Stimulated activated CD4-positive, alpha-beta T cell treated with anti-CD3 and anti-CD28 coated beads, Interleukin-15, amount 100 ng/mL, for 1 hour (primary cell): ENCODE measurements around the gene ACVR2A.

ENCODE experiments used
- DNase-seq, 2 donors: peaks; one replicate each; pipeline ENCODE4 v3.0.0-alpha.2; 2020; ENCODE audit warnings: low read depth in 1 of 2, low spot score in 1 of 2

The ACVR2A gene

GRCh38 chr2:147917161-147917560 is 72.3 kb downstream of the ACVR2A start:
- DNase-seq: no peak

DNA sequence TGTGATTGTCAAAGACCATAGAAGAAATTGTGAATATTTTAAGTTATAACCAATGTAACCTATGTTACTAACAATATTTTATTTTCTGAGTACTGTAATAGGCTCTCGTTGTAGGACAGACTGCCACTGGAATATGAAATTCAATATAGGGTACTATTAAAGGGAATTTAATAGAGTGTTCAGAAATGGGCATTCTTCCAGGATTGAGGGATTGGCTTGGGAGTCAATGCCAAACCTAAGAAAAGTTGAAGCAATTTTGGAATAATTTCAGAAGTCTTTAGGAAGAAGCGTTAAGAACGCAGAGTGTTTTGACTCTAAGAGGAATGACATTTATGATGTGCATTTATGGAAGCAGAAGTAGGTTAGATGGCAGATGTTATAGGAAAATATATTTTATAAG is 79.0 kb downstream of the ACVR2A start:
- DNase-seq: no peak

DNA sequence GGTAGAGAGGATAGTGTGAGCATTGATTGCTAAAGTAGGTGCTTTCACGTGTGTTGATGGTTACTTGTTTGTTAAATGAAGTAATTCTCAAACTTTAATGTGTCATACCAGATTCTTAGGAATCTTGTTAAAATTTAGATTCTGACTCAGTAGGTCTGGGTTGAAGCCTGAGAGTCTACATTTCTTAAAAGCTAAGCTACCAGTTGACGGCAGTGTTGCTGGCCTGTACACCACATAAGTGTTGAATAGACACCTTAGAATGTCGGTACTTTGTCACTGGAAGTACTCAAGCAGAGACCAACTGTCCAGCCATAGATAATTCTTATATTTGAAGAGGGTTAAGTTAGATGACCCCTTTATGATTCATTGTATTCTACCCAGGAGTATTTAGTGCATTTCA is 79.8 kb downstream of the ACVR2A start:
- DNase-seq: no peak

DNA sequence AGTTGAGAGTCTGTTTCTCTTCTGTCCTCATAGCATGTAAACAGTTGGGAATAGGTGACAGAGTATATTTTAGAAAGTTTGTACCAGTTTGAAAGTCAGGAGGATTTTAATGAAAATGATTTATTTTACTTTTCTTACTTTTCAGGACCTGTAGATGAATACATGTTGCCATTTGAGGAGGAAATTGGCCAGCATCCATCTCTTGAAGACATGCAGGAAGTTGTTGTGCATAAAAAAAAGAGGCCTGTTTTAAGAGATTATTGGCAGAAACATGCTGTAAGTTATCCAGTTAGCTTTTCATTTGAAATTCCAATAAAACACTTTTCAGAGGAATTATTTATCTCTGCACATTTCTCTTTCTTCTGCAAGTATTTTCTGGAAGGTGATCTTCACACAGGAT is 81.1 kb downstream of the ACVR2A start:
- DNase-seq: no peak

DNA sequence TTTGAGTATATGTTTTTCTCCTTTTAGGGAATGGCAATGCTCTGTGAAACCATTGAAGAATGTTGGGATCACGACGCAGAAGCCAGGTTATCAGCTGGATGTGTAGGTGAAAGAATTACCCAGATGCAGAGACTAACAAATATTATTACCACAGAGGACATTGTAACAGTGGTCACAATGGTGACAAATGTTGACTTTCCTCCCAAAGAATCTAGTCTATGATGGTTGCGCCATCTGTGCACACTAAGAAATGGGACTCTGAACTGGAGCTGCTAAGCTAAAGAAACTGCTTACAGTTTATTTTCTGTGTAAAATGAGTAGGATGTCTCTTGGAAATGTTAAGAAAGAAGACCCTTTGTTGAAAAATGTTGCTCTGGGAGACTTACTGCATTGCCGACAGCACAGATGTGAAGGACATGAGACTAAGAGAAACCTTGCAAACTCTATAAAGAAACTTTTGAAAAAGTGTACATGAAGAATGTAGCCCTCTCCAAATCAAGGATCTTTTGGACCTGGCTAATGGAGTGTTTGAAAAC is 82.3 kb downstream of the ACVR2A start:
- DNase-seq: no peak

DNA sequence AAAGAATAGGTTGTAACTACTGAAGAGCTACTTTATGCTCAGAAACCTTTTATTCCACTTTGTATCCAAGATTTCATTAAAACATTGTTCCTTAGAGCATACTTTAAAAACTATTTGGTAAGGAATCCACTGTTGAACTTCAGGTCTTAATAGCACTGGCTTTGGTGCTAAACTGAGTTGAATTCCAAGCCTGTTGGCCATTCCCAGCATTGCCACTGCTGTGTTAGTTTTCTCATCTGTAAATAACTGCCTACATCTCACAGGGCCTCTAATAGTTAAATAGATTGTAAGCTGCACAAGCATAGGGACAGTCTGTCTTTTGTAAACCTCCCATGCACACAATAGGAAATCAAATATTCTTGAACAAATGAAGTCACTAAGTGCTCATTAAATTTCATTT is 89.1 kb downstream of the ACVR2A start:
- no peak for DNase-seq

- no peak for DNase-seq
Measured at GRCh38 chr2:147934881-147935620, 90.2 kb downstream of the ACVR2A start.

GRCh38 chr2:147937744-147938349 is 93.0 kb downstream of the ACVR2A start:
- no peak for DNase-seq

DNA sequence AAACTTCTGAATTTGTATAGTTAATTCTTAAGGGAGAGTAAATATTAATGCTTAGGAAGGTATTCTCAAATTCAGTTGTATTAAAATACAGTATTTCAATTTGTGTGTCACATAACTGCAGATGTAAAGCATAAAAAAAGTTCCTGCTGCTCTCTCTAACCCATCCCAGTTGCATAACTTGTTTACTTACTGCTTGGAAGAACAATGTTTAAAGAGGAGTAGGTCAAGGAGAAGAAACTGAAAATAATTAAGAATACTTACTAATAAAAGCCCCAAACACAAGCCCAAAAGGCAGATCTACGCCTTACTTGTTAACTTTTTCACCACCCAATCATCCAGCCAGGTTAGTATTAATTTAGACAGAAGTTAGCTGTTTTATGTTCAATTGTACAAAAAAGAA is 94.5 kb downstream of the ACVR2A start:
- DNase-seq: no peak

GRCh38 chr2:147945660-147946059 is 100.8 kb downstream of the ACVR2A start:
- no peak for DNase-seq

- DNase-seq: no peak
Measured at GRCh38 chr2:147952118-147952517, 107.3 kb downstream of the ACVR2A start.

- DNase-seq: no peak
Measured at GRCh38 chr2:147968571-147968970, 123.7 kb downstream of the ACVR2A start.

GRCh38 chr2:147976102-147976501 is 131.3 kb downstream of the ACVR2A start:
- DNase-seq: no peak

- DNase-seq: no peak
Measured at GRCh38 chr2:147977679-147978078, 132.8 kb downstream of the ACVR2A start.
